Mesendoderm (in vitro differentiated cells): Measurements from ENCODE around the gene HK3. TPM values are rescaled to one million over a fixed set of nuclear protein-coding genes. Genes with fewer than 3 reads are reported as not detected.

Experiments
- DNase-seq: peaks from one replicate; pipeline ENCODE4 v3.0.0; 2013
- H2AK5ac ChIP-seq: 2 replicates; pipeline ENCODE4 v1.6.1; 2013; ENCODE audit warnings: low read length, inconsistent platforms
- H2BK120ac ChIP-seq: 2 replicates; pipeline ENCODE4 v1.6.1; 2013; ENCODE audit warnings: low read depth, mild to moderate bottlenecking, low read length, moderate library complexity, mixed read lengths
- H2BK15ac ChIP-seq: replicated peaks from 2 replicates; pipeline ENCODE4 v1.6.1; 2013; ENCODE audit warnings: low read depth, mild to moderate bottlenecking, moderate library complexity
- H2BK5ac ChIP-seq: 2 replicates; pipeline ENCODE4 v1.6.1; 2013; ENCODE audit warnings: low read length, inconsistent platforms
- H3K18ac ChIP-seq: 2 replicates; pipeline ENCODE4 v1.6.1; 2013; ENCODE audit warnings: mild to moderate bottlenecking, low read length, mixed read lengths
- H3K23ac ChIP-seq: one replicate; pipeline ENCODE4 v1.6.1; 2013; ENCODE audit warnings: low read length
- H3K27ac ChIP-seq: 2 replicates; pipeline ENCODE4 v1.5.1; 2013; ENCODE audit warnings: low read depth, mild to moderate bottlenecking, inconsistent platforms, low read length, moderate library complexity
- H3K27me3 ChIP-seq: 2 replicates; pipeline ENCODE4 v1.6.1; 2013; ENCODE audit warnings: low read length, control low read depth, mild to moderate bottlenecking, inconsistent platforms; ENCODE audit not compliant: insufficient read depth, poor library complexity
- H3K36me3 ChIP-seq: 2 replicates; pipeline ENCODE4 v1.6.1; 2013; ENCODE audit warnings: low read length, inconsistent platforms; ENCODE audit not compliant: control insufficient read depth, insufficient read depth
- H3K4ac ChIP-seq: one replicate; pipeline ENCODE4 v1.6.1; 2013; ENCODE audit warnings: low read depth, mild to moderate bottlenecking, low read length, moderate library complexity
- H3K4me1 ChIP-seq: 2 replicates; pipeline ENCODE4 v1.6.1; 2013; ENCODE audit warnings: low read depth, low read length, inconsistent platforms; ENCODE audit not compliant: control insufficient read depth
- H3K4me2 ChIP-seq: 2 replicates; pipeline ENCODE4 v1.6.1; 2013; ENCODE audit warnings: low read length
- H3K4me3 ChIP-seq: 2 replicates; pipeline ENCODE4 v1.5.1; 2013; ENCODE audit warnings: mild to moderate bottlenecking, low read length
- H3K56ac ChIP-seq: one replicate; pipeline ENCODE4 v1.6.1; 2013; ENCODE audit warnings: low read length
- H3K79me1 ChIP-seq: 2 replicates; pipeline ENCODE4 v1.6.1; 2013; ENCODE audit warnings: low read length, inconsistent platforms
- H3K79me2 ChIP-seq: 2 replicates; pipeline ENCODE4 v1.6.1; 2013; ENCODE audit warnings: mild to moderate bottlenecking, low read length; ENCODE audit not compliant: control insufficient read depth, insufficient read depth
- H3K9ac ChIP-seq: 2 replicates; pipeline ENCODE4 v1.6.1; 2013; ENCODE audit warnings: low read length, inconsistent platforms
- H4K5ac ChIP-seq: one replicate; pipeline ENCODE4 v1.6.1; 2013; ENCODE audit warnings: low read length
- H4K8ac ChIP-seq: one replicate; pipeline ENCODE4 v1.6.1; 2013; ENCODE audit warnings: low read depth, mild to moderate bottlenecking, control low read depth, low read length, moderate library complexity
- WGBS: extraction: QIAGEN DNeasy Blood & Tissue Kit; methylation state at CpG from one replicate; pipeline ENCODE4 v1.1.7; 2013; ENCODE audit warnings: low lambda C conversion rate, missing lambda C conversion rate; ENCODE audit not compliant: insufficient coverage; ENCODE audit errors: extremely low coverage; 5-methylcytosine and 5-hydroxymethylcytosine counted together
- polyA plus RNA-seq, 2 experiments: library from polyadenylated mRNA; stranded (reverse); fragments of 200-250 nt; gene quantifications; one replicate each; pipeline ENCODE4 v1.2.3, GENCODE V29; 2013

Gene HK3, protein sequence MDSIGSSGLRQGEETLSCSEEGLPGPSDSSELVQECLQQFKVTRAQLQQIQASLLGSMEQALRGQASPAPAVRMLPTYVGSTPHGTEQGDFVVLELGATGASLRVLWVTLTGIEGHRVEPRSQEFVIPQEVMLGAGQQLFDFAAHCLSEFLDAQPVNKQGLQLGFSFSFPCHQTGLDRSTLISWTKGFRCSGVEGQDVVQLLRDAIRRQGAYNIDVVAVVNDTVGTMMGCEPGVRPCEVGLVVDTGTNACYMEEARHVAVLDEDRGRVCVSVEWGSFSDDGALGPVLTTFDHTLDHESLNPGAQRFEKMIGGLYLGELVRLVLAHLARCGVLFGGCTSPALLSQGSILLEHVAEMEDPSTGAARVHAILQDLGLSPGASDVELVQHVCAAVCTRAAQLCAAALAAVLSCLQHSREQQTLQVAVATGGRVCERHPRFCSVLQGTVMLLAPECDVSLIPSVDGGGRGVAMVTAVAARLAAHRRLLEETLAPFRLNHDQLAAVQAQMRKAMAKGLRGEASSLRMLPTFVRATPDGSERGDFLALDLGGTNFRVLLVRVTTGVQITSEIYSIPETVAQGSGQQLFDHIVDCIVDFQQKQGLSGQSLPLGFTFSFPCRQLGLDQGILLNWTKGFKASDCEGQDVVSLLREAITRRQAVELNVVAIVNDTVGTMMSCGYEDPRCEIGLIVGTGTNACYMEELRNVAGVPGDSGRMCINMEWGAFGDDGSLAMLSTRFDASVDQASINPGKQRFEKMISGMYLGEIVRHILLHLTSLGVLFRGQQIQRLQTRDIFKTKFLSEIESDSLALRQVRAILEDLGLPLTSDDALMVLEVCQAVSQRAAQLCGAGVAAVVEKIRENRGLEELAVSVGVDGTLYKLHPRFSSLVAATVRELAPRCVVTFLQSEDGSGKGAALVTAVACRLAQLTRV
- polyA plus RNA-seq (2013, experiment 1 of 2) = not detected
- not detected for polyA plus RNA-seq (2013, experiment 2 of 2)

DNA sequence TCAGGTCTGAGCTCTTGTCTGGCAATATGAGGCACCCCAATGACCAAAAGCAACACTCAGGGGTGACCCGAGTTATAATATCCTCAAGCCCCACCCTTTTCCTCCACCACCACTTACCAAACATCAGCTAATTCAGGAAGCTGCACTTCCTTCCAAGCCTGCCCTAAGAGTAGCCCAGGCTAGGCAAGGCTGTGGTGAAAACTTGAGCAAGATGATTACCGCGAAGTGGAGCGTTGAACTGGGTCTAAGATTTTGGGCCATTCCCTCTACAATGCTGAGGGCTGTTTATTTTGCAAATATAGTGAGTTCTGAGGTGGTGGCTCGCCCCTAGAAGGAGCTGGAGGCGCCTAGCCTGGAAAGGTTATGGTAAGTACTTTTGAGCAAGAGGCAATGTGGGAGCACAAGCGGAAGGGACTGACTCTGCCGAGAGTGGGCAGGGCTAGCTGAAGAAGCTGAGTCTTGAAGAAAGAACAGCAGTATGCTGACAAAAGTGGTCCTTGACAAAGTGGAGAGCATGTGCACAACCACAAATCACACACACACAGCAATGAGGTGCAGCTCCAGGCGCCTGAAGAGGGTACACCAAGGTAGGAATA lies at the start of gene HK3:
TSS of gene HK3 (minus strand) at position 51 of the 596 bp plus-strand sequence. CDS start 3,187 bp downstream, outside the sequence.
- Histone ChIP-seq H3K36me3 (peaks cover 6% of the 10 kb centered on the region), H4K5ac (no peak within 1 kb of the TSS), H3K4me2 (no peak within 1 kb of the TSS), H3K18ac (no peak within 1 kb of the TSS), H3K4me3 (no peak within 1 kb of the TSS), H3K79me1 (no peaks in the 10 kb centered on the region), H2AK5ac (no peak within 1 kb of the TSS), H3K79me2 (no peaks in the 10 kb centered on the region), H3K27me3 (no peaks in the 10 kb centered on the region), H2BK15ac (no peak within 1 kb of the TSS), H3K4ac (no peak within 1 kb of the TSS), H3K27ac (no peak within 1 kb of the TSS), H4K8ac (no peak within 1 kb of the TSS), H2BK120ac (no peak within 1 kb of the TSS), H3K9ac (no peak within 1 kb of the TSS), H3K56ac (no peak within 1 kb of the TSS), H2BK5ac (no peak within 1 kb of the TSS), H3K4me1 (no peaks in the 10 kb centered on the region), H3K23ac (no peak within 1 kb of the TSS)
- WGBS = no CpG with 5 or more reads among the region's 9 CpGs
- no peak for DNase-seq

GRCh38 chr5:176948458-176948857 lies 49.3 kb upstream of the HK3 start:
- Histone ChIP-seq H3K56ac (no peak overlapping the region), H3K4me1 (no peaks in the 10 kb centered on the region), H2BK15ac (no peak overlapping the region), H3K18ac (no peak overlapping the region), H3K79me2 (no peaks in the 10 kb centered on the region), H4K8ac (no peak overlapping the region), H3K9ac (no peak overlapping the region), H3K79me1 (no peaks in the 10 kb centered on the region), H4K5ac (no peak overlapping the region), H2BK120ac (no peak overlapping the region), H3K27me3 (no peaks in the 10 kb centered on the region), H2BK5ac (no peak overlapping the region), H3K27ac (no peak overlapping the region), H3K23ac (no peak overlapping the region), H2AK5ac (no peak overlapping the region), H3K4me3 (no peak overlapping the region), H3K36me3 (peaks cover 2% of the 10 kb centered on the region), H3K4me2 (no peak overlapping the region), H3K4ac (no peak overlapping the region)
- DNase-seq = no peak
- WGBS = no CpG with 5 or more reads among the region's 1 CpG

DNA sequence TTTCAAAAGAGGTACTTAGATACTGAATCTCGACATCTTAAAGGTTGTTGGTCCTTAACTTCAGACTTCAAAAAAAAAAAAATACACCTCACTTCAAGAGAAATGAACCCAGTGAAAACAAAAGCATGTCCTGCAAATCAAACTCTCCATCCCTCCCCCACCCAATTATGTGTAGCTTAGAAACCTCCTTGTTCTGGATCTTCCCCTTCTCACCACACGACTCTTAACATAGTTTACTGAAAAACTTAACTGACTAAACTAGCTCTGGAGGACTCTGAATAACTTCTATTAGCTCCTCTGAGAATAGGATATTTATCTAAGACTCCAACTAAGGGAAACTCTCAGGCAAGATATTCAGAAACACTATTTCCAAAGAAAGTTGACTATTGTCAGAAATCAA lies 48.7 kb upstream of the HK3 start:
- no peaks in the 10 kb centered on the region for H3K4me1 ChIP-seq
- H4K5ac ChIP-seq = no peak overlapping the region
- H3K23ac ChIP-seq = no peak overlapping the region
- no peaks in the 10 kb centered on the region for H3K79me2 ChIP-seq
- no peaks in the 10 kb centered on the region for H3K79me1 ChIP-seq
- H3K4me2 ChIP-seq = no peak overlapping the region
- H3K4ac ChIP-seq = no peak overlapping the region
- H3K56ac ChIP-seq = no peak overlapping the region
- no peak overlapping the region for H4K8ac ChIP-seq
- no peak overlapping the region for H2AK5ac ChIP-seq
- H3K18ac ChIP-seq = no peak overlapping the region
- DNase-seq = no peak
- H3K9ac ChIP-seq = no peak overlapping the region
- peaks cover 2% of the 10 kb centered on the region for H3K36me3 ChIP-seq
- H3K4me3 ChIP-seq = no peak overlapping the region
- no peak overlapping the region for H2BK15ac ChIP-seq
- WGBS = no CpG with 5 or more reads among the region's 2 CpGs
- no peak overlapping the region for H2BK5ac ChIP-seq
- no peak overlapping the region for H3K27ac ChIP-seq
- no peaks in the 10 kb centered on the region for H3K27me3 ChIP-seq
- no peak overlapping the region for H2BK120ac ChIP-seq

DNA sequence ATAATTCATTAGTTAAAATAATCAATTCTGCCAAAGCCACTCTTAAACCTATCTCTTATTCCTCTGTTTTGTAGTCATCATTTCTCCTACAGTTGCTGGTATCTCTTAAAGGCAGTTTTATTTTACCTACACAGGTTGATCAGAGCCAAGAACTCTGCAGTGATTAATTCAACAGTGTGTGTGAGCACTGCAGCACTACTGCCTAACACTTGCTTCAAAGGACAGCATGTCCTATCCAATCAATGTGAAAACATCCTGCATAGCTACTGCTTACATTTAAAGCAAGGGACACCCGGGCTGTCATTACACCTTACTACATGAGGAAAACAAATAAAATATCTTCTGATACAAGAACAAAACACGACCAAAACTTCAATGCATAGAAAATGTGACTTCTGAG lies 45.1 kb upstream of the HK3 start:
- Histone ChIP-seq H3K79me2 (no peaks in the 10 kb centered on the region), H3K79me1 (no peaks in the 10 kb centered on the region), H2BK5ac (no peak overlapping the region), H3K4ac (no peak overlapping the region), H2AK5ac (no peak overlapping the region), H3K27me3 (no peaks in the 10 kb centered on the region), H3K4me2 (no peak overlapping the region), H3K4me3 (no peak overlapping the region), H4K8ac (no peak overlapping the region), H3K23ac (no peak overlapping the region), H3K27ac (no peak overlapping the region), H3K4me1 (no peaks in the 10 kb centered on the region), H3K18ac (no peak overlapping the region), H2BK15ac (no peak overlapping the region), H3K36me3 (peaks cover 2% of the 10 kb centered on the region), H4K5ac (no peak overlapping the region), H3K56ac (no peak overlapping the region), H3K9ac (no peak overlapping the region), H2BK120ac (no peak overlapping the region)
- peak; percentile 3 for DNase-seq
- WGBS = no CpG with 5 or more reads among the region's 2 CpGs

GRCh38 chr5:176943816-176944215 lies 44.7 kb upstream of the HK3 start:
- H3K79me2 ChIP-seq = no peaks in the 10 kb centered on the region
- no peaks in the 10 kb centered on the region for H3K79me1 ChIP-seq
- H2AK5ac ChIP-seq = no peak overlapping the region
- H4K5ac ChIP-seq = no peak overlapping the region
- DNase-seq = peak; percentile 4
- no peak overlapping the region for H2BK120ac ChIP-seq
- no peak overlapping the region for H3K18ac ChIP-seq
- H3K4ac ChIP-seq = no peak overlapping the region
- no peak overlapping the region for H3K27ac ChIP-seq
- H3K4me2 ChIP-seq = no peak overlapping the region
- no peak overlapping the region for H2BK15ac ChIP-seq
- no CpG with 5 or more reads among the region's 1 CpG for WGBS
- H3K23ac ChIP-seq = no peak overlapping the region
- H3K36me3 ChIP-seq = peaks cover 2% of the 10 kb centered on the region
- no peaks in the 10 kb centered on the region for H3K4me1 ChIP-seq
- H4K8ac ChIP-seq = no peak overlapping the region
- no peak overlapping the region for H2BK5ac ChIP-seq
- H3K27me3 ChIP-seq = no peaks in the 10 kb centered on the region
- no peak overlapping the region for H3K9ac ChIP-seq
- no peak overlapping the region for H3K4me3 ChIP-seq
- H3K56ac ChIP-seq = no peak overlapping the region
